GM12878 (cell line): ENCODE data around the gene ARHGEF33.

ENCODE experiments used
- EP300 ChIP-seq, 2 experiments: fragments of 150-350 bp in 1 of 2; IDR thresholded peaks; 2 replicates each; pipeline ENCODE4 v1.6.1; 2011 to 2012; ENCODE audit warnings: low read depth in 2 of 2, low read length in 2 of 2, borderline replicate concordance in 1 of 2, improper control_type of control experiment in 1 of 2, inconsistent platforms in 1 of 2; ENCODE audit not compliant: control insufficient read depth in 1 of 2
- PKNOX1 ChIP-seq: fragments of 450-650 bp; IDR thresholded peaks from 2 replicates; pipeline ENCODE4 v1.6.1; 2016; ENCODE audit warnings: mild to moderate bottlenecking
- SRF ChIP-seq, 2 experiments: IDR thresholded peaks; 2 replicates each; pipeline ENCODE4 v1.6.1; 2011; ENCODE audit warnings: low read depth in 2 of 2, low read length in 2 of 2, mild to moderate bottlenecking in 1 of 2, moderate library complexity in 1 of 2
- TCF3 ChIP-seq: IDR thresholded peaks from 2 replicates; pipeline ENCODE4 v1.6.1; 2012; ENCODE audit warnings: low read depth, mild to moderate bottlenecking, low read length, borderline replicate concordance; ENCODE audit not compliant: insufficient read depth
- YY1 ChIP-seq: IDR thresholded peaks from 2 replicates; pipeline ENCODE4 v1.6.1; 2011; ENCODE audit warnings: low read depth, mild to moderate bottlenecking, low read length
- TF ChIP-seq, protein P1 (sequence below), 3 experiments: IDR thresholded peaks in 2 of 3; conservative IDR thresholded peaks in 1 of 3; 2 replicates each; pipeline ENCODE4 v1.5.1; 2011; ENCODE audit warnings: low read depth in 3 of 3, low read length in 3 of 3, mild to moderate bottlenecking in 3 of 3, control low read depth in 2 of 3, moderate library complexity in 2 of 3, inconsistent platforms in 1 of 3, mixed read lengths in 1 of 3; ENCODE audit not compliant: control insufficient read depth in 2 of 3, insufficient read depth in 1 of 3; ENCODE audit errors: extremely low read depth in 1 of 3

- no peak for TF ChIP-seq EP300 (IDR thresholded peaks at IDR 0.05; ENCODE audit: borderline replicate concordance in 1 of 2, control insufficient read depth in 1 of 2, low read depth in 2 of 2, low read length in 2 of 2)
- no peak for TF ChIP-seq TCF3
- no peak for TF ChIP-seq PKNOX1
- TF ChIP-seq, protein P1, sequence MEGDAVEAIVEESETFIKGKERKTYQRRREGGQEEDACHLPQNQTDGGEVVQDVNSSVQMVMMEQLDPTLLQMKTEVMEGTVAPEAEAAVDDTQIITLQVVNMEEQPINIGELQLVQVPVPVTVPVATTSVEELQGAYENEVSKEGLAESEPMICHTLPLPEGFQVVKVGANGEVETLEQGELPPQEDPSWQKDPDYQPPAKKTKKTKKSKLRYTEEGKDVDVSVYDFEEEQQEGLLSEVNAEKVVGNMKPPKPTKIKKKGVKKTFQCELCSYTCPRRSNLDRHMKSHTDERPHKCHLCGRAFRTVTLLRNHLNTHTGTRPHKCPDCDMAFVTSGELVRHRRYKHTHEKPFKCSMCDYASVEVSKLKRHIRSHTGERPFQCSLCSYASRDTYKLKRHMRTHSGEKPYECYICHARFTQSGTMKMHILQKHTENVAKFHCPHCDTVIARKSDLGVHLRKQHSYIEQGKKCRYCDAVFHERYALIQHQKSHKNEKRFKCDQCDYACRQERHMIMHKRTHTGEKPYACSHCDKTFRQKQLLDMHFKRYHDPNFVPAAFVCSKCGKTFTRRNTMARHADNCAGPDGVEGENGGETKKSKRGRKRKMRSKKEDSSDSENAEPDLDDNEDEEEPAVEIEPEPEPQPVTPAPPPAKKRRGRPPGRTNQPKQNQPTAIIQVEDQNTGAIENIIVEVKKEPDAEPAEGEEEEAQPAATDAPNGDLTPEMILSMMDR (IDR thresholded peaks at IDR 0.05 in 2 of 3, conservative IDR thresholded peaks at IDR 0.05 in 1 of 3; ENCODE audit: control insufficient read depth in 2 of 3, extremely low read depth in 1 of 3, insufficient read depth in 1 of 3, low read depth in 3 of 3, low read length in 3 of 3), result no peak
- no peak for TF ChIP-seq YY1
- no peak for TF ChIP-seq SRF (IDR thresholded peaks at IDR 0.05; ENCODE audit: low read depth in 2 of 2, low read length in 2 of 2)
These were observed 125.7 kb downstream of the ARHGEF33 start for GRCh38 chr2:39015424-39015823.
